ENCODE measurements around the gene TIPARP. TPM values are rescaled to one million over a fixed set of nuclear protein-coding genes. Genes with fewer than 3 reads are reported as not detected.

The TIPARP gene
- total RNA-seq, 1 experiment from 2014 or later: 22.1 TPM

GRCh38 chr3:156731813-156732212 is 57.4 kb downstream of the TIPARP start:
- TF ChIP-seq SIN3A (IDR thresholded peaks at IDR 0.05; ENCODE audit: borderline replicate concordance, insufficient read depth, low read depth, low read length) (no peak), TCF7L2 (IDR thresholded peaks at IDR 0.05; ENCODE audit: low read depth, low read length) (no peak), REST (IDR thresholded peaks at IDR 0.05; ENCODE audit: insufficient read depth in 1 of 2, low read depth in 2 of 2, low read length in 1 of 2) (no peak), POLR2AphosphoS5 (IDR thresholded peaks at IDR 0.05; ENCODE audit: low read depth, low read length) (no peak), CTCF (IDR thresholded peaks at IDR 0.05) (no peak)
- ChIA-PET POLR2A (no interaction called here), CTCF (no interaction called here)
- H3K4me3 ChIP-seq (ENCODE audit: low read depth in 2 of 2, low read length in 2 of 2): no peak overlapping the region
- H3K9me3 ChIP-seq (ENCODE audit: control insufficient read depth, insufficient read depth, low read depth, low read length): no peaks in the 10 kb centered on the region
- no peak for DNase-seq (ENCODE audit: low read depth, low spot score)
- no peaks in the 10 kb centered on the region for H3K4me1 ChIP-seq (ENCODE audit: control insufficient read depth, insufficient read depth, low read length)
- no peak for ATAC-seq
- intact Hi-C loops (cut with micrococcal nuclease; ENCODE audit: unreplicated experiment) (no loop called here), in situ Hi-C loops (cut with HindIII; ENCODE audit: low pct_unique_long_range_greater_than_20kb, low sequenced_read_pairs) (no loop called here)
- no peaks in the 10 kb centered on the region for H3K27me3 ChIP-seq (ENCODE audit: control insufficient read depth, insufficient read depth, low read length)
- H3K27ac ChIP-seq (ENCODE audit: low read length): no peak overlapping the region
- H3K36me3 ChIP-seq (ENCODE audit: control insufficient read depth, insufficient read depth, low read length): no peaks in the 10 kb centered on the region
- BruUV-seq (replicated peaks): no TSS peak

- in situ Hi-C loops (cut with HindIII; ENCODE audit: low pct_unique_long_range_greater_than_20kb, low sequenced_read_pairs): no loop called here
- H3K27me3 ChIP-seq (ENCODE audit: control insufficient read depth, insufficient read depth, low read length): no peaks in the 10 kb centered on the region
- intact Hi-C loops (cut with micrococcal nuclease; ENCODE audit: unreplicated experiment): no loop called here
- no peaks in the 10 kb centered on the region for H3K9me3 ChIP-seq (ENCODE audit: control insufficient read depth, insufficient read depth, low read depth, low read length)
- DNase-seq (ENCODE audit: low read depth, low spot score): no peak
- TF ChIP-seq TCF7L2 (IDR thresholded peaks at IDR 0.05; ENCODE audit: low read depth, low read length) (no peak), SIN3A (IDR thresholded peaks at IDR 0.05; ENCODE audit: borderline replicate concordance, insufficient read depth, low read depth, low read length) (no peak), CTCF (IDR thresholded peaks at IDR 0.05) (no peak), POLR2AphosphoS5 (IDR thresholded peaks at IDR 0.05; ENCODE audit: low read depth, low read length) (no peak), REST (IDR thresholded peaks at IDR 0.05; ENCODE audit: insufficient read depth in 1 of 2, low read depth in 2 of 2, low read length in 1 of 2) (no peak)
- H3K36me3 ChIP-seq (ENCODE audit: control insufficient read depth, insufficient read depth, low read length): no peaks in the 10 kb centered on the region
- H3K27ac ChIP-seq (ENCODE audit: low read length): no peak overlapping the region
- no peak for ATAC-seq
- ChIA-PET POLR2A (no interaction called here), CTCF (no interaction called here)
- H3K4me3 ChIP-seq (ENCODE audit: low read depth in 2 of 2, low read length in 2 of 2): no peak overlapping the region
- H3K4me1 ChIP-seq (ENCODE audit: control insufficient read depth, insufficient read depth, low read length): no peaks in the 10 kb centered on the region
- no TSS peak for BruUV-seq (replicated peaks)
These were observed 57.9 kb downstream of the TIPARP start for GRCh38 chr3:156732261-156732660.
